GM12892 (cell line): ENCODE results near the gene OR8H1.

Source experiments
- POLR2A ChIP-seq: IDR thresholded peaks from 2 replicates; pipeline ENCODE4 v1.6.1; 2011; ENCODE audit warnings: low read depth, low read length, control low read depth
- POLR2AphosphoS5 ChIP-seq: IDR thresholded peaks from 2 replicates; pipeline ENCODE4 v1.6.1; 2011; ENCODE audit warnings: low read depth, low read length, control low read depth

- TF ChIP-seq POLR2A (no peak), POLR2AphosphoS5 (no peak)
These were observed 22.8 kb upstream of the OR8H1 start, which contains the start of gene OR8K3 for GRCh38 chr11:56314844-56315243.
